ENCODE results near the gene BBS2. TPM values are rescaled to one million over a fixed set of nuclear protein-coding genes. Genes with fewer than 3 reads are reported as not detected.

BBS2 gene
- total RNA-seq, 1 experiment from 2014 or later = 23.9 TPM

DNA sequence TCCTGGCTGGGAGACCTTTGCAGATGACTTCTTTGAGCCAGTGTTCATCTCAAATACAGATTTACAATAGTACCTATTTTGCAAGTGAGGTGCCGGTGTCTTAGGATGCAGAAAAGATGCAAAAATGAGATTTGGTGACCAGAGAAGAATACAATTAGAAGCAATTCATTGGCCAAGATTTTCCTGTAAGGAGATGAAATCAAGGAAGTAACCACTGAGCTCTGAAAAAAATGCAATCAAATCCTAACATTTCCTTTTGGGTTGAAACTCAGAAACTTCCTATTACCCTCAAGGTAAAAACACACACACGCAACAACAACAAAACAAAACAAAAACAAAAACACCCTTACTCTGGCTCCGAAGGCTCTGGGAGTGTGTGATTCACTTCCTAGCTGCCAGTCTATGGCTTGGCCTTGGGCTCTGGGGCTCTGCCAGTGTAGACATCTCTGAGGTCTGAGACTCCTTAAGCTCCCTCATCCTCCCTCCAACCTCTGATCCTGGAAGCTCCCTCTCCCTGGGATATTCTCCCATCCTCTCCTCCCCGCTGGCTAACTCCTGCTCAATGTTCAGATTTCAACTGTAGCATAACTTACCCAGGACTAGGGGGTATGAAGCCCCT lies 28.2 kb upstream of the BBS2 start:
- Mint-ChIP-seq H3K4me3 (ENCODE audit: unreplicated experiment) (no peak overlapping the region), H3K4me1 (ENCODE audit: insufficient read depth, unreplicated experiment) (peaks cover 21% of the 10 kb centered on the region), H3K36me3 (ENCODE audit: insufficient read depth, unreplicated experiment) (no peaks in the 10 kb centered on the region), H3K27ac (ENCODE audit: low read depth, unreplicated experiment) (no peak overlapping the region), H3K9me3 (ENCODE audit: unreplicated experiment) (no peaks in the 10 kb centered on the region), H3K27me3 (ENCODE audit: insufficient read depth, unreplicated experiment) (no peaks in the 10 kb centered on the region)
- no TSS peak for BruUV-seq (replicated peaks)
- CTCF ChIA-PET = interaction anchor here (0.6 to 2.7 kb wide), 8 partner anchors 27 to 238 kb away, joined by 3 to 11 read pairs (median 4); no protein-coding TSS in a partner anchor
- peak; percentile 5 for DNase-seq (ENCODE audit: unreplicated experiment)
- POLR2A ChIA-PET = interaction anchor here (0.6 to 3.9 kb wide), 10 partner anchors 28 to 385 kb away, joined by 3 to 40 read pairs (median 7); partner anchors contain the start of genes BBS2, MT1E, MT1X and MT2A
- intact Hi-C loops (cut with micrococcal nuclease) = no loop called here
- TF ChIP-seq, protein P1, sequence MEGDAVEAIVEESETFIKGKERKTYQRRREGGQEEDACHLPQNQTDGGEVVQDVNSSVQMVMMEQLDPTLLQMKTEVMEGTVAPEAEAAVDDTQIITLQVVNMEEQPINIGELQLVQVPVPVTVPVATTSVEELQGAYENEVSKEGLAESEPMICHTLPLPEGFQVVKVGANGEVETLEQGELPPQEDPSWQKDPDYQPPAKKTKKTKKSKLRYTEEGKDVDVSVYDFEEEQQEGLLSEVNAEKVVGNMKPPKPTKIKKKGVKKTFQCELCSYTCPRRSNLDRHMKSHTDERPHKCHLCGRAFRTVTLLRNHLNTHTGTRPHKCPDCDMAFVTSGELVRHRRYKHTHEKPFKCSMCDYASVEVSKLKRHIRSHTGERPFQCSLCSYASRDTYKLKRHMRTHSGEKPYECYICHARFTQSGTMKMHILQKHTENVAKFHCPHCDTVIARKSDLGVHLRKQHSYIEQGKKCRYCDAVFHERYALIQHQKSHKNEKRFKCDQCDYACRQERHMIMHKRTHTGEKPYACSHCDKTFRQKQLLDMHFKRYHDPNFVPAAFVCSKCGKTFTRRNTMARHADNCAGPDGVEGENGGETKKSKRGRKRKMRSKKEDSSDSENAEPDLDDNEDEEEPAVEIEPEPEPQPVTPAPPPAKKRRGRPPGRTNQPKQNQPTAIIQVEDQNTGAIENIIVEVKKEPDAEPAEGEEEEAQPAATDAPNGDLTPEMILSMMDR (IDR thresholded peaks at IDR 0.05; ENCODE audit: unreplicated experiment) = no peak

DNA sequence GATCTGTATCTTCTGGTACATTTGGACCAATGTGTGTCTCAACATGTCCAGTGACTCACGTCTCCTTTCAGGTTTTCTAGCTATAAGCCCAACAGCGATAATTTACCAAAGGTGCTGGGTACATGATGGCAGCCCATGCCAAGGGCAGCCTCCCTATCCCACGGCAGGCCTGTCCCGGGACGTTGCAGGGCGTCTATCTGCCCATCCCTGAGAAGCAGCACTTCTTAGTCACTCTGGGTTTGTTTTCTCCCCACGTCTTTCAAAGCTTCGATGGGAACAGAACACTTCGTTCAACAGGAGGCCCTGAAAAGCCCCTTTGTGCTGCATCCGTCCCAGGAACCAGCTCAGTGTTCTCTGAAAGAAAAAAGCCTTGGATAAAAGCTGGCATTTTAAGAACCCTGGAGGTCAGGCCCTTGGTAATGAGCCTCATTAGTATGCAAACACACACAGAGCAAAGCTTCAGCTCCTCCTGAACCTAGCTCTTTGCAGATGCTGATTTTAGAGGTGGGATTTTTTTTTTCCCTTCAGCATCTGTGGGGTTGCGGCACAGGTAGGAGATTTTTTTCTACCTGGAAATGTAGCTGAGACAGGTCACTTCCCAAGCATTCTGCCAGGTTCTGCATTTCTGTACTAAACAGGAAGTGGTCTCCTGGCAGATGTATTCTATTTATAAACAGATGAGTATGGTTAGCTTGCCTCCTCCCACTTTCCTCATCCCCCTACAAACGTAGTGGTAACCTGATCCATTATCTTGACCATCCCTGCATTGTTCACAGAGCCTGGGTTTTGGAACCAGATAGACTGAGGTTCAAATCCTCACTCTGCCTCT lies 27.5 kb upstream of the BBS2 start:
- Mint-ChIP-seq H3K4me1 (ENCODE audit: insufficient read depth, unreplicated experiment) (peaks cover 20% of the 10 kb centered on the region), H3K27ac (ENCODE audit: low read depth, unreplicated experiment) (no peak overlapping the region), H3K36me3 (ENCODE audit: insufficient read depth, unreplicated experiment) (no peaks in the 10 kb centered on the region), H3K27me3 (ENCODE audit: insufficient read depth, unreplicated experiment) (no peaks in the 10 kb centered on the region), H3K4me3 (ENCODE audit: unreplicated experiment) (no peak overlapping the region), H3K9me3 (ENCODE audit: unreplicated experiment) (no peaks in the 10 kb centered on the region)
- BruUV-seq (replicated peaks) = no TSS peak
- intact Hi-C loops (cut with micrococcal nuclease) = no loop called here
- TF ChIP-seq, protein P1 (IDR thresholded peaks at IDR 0.05; ENCODE audit: unreplicated experiment) = no peak
- DNase-seq (ENCODE audit: unreplicated experiment) = peak; percentile 60
- POLR2A ChIA-PET = interaction anchor here (0.6 to 3.9 kb wide), 15 partner anchors 15 to 386 kb away, joined by 3 to 40 read pairs (median 5); partner anchors contain the start of genes BBS2, MT1E, MT1X and MT2A
- CTCF ChIA-PET = interaction anchor here (0.7 to 2.7 kb wide), 9 partner anchors 26 to 154 kb away, joined by 3 to 11 read pairs (median 4); no protein-coding TSS in a partner anchor

DNA sequence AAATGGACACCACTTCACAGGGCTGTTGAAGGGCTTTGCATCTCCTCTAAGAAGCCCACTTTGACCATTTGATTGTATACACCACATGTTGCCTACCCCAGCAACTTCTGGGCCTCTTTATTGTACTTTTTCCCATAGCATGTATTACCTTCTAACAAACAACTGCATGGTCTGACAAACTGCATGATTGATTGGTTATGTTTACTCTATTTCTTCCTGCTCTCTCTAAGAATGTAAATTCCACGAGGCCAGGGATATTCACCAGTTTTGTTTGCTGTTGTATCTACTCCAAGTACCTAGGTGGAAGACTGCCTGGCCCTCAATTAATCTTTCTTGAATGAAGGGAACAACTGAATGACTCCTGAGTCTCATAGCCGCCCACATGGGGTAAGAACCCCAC lies 22.2 kb upstream of the BBS2 start:
- no peak overlapping the region for H3K4me3 Mint-ChIP-seq (ENCODE audit: unreplicated experiment)
- TF ChIP-seq, protein P1 (IDR thresholded peaks at IDR 0.05; ENCODE audit: unreplicated experiment) = no peak
- CTCF ChIA-PET = no interaction called here
- H3K27ac Mint-ChIP-seq (ENCODE audit: low read depth, unreplicated experiment) = no peak overlapping the region
- H3K36me3 Mint-ChIP-seq (ENCODE audit: insufficient read depth, unreplicated experiment) = no peaks in the 10 kb centered on the region
- intact Hi-C loops (cut with micrococcal nuclease) = no loop called here
- peaks cover 3% of the 10 kb centered on the region for H3K4me1 Mint-ChIP-seq (ENCODE audit: insufficient read depth, unreplicated experiment)
- no peaks in the 10 kb centered on the region for H3K9me3 Mint-ChIP-seq (ENCODE audit: unreplicated experiment)
- POLR2A ChIA-PET = no interaction called here
- DNase-seq (ENCODE audit: unreplicated experiment) = no peak
- H3K27me3 Mint-ChIP-seq (ENCODE audit: insufficient read depth, unreplicated experiment) = no peaks in the 10 kb centered on the region
- BruUV-seq (replicated peaks) = no TSS peak

DNA sequence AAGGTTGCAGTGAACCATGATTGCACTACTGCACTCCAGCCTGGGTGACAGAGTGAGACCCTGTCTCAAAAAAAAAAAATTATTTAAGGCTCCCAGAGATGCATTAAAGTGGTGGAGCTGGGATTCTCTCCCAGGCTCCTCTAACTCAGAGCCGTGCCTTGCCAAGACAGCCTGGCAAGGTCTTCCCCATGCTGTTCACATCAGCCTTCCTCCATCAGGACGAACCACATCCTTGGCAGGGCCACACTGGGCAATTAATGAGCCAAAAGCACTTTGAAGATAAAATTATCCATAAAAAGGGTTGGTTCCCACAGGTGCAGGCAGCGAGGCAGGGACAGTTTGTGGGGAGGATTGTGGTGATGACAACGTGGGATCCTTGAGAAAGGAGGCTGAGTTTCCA lies 19.8 kb upstream of the BBS2 start:
- CTCF ChIA-PET = interaction anchor here (0.6 kb wide), 1 partner anchor 41 kb away, joined by 4 read pairs; no protein-coding TSS in a partner anchor
- BruUV-seq (replicated peaks) = no TSS peak

More for the DNA sequence above, 19.8 kb upstream of the BBS2 start:
- no peak for DNase-seq (ENCODE audit: unreplicated experiment)
- intact Hi-C loops (cut with micrococcal nuclease) = no loop called here
- H3K9me3 Mint-ChIP-seq (ENCODE audit: unreplicated experiment) = no peaks in the 10 kb centered on the region
- H3K36me3 Mint-ChIP-seq (ENCODE audit: insufficient read depth, unreplicated experiment) = no peaks in the 10 kb centered on the region
- H3K4me1 Mint-ChIP-seq (ENCODE audit: insufficient read depth, unreplicated experiment) = no peaks in the 10 kb centered on the region
- TF ChIP-seq, protein P1 (IDR thresholded peaks at IDR 0.05; ENCODE audit: unreplicated experiment) = no peak
- no peak overlapping the region for H3K4me3 Mint-ChIP-seq (ENCODE audit: unreplicated experiment)
- H3K27ac Mint-ChIP-seq (ENCODE audit: low read depth, unreplicated experiment) = no peak overlapping the region
- H3K27me3 Mint-ChIP-seq (ENCODE audit: insufficient read depth, unreplicated experiment) = no peaks in the 10 kb centered on the region
- POLR2A ChIA-PET = no interaction called here

All from MCF 10A (cell line).